H1 (cell line): ENCODE measurements around the gene NFAT5. TPM values are rescaled to one million over a fixed set of nuclear protein-coding genes. Genes with fewer than 3 reads are reported as not detected.

ENCODE experiments used
- CTCF ChIA-PET: fragments of 300-600 bp; sonication (Branson Sonifier 250); formaldehyde crosslinking; loops from one replicate; lab custom pipeline; 2021; ENCODE audit not compliant: partially characterized antibody; lab: Charles Lee
- POLR2A ChIA-PET: fragments of 300-600 bp; sonication (Branson Sonifier 250); formaldehyde crosslinking; loops from one replicate; lab custom pipeline; 2021; ENCODE audit warnings: inconsistent platforms; ENCODE audit not compliant: partially characterized antibody; lab: Charles Lee
- DNase-seq, 2 experiments: peaks; one replicate each; pipeline versions ENCODE4 v3.0.0 to v3.0.0-alpha.2; 2010 to 2022; ENCODE audit warnings: low spot score in 2 of 2, low read depth in 1 of 2, mixed read lengths in 1 of 2
- FAIRE-seq: peaks from 2 replicates; lab custom pipeline; 2011; peaks lifted over from hg19 to GRCh38; lab: Jason Lieb, UNC
- H2AFZ ChIP-seq: 2 replicates; pipeline ENCODE4 v1.8.1; 2012; ENCODE audit warnings: low read length, inconsistent platforms
- H2AK5ac ChIP-seq: 2 replicates; pipeline ENCODE4 v1.6.1; 2013; ENCODE audit warnings: low read depth, low read length
- H2BK120ac ChIP-seq: replicated peaks from 2 replicates; pipeline ENCODE3; 2013; ENCODE audit warnings: low read depth, low read length, inconsistent platforms
- H2BK12ac ChIP-seq: 2 replicates; pipeline ENCODE4 v1.6.1; 2013; ENCODE audit warnings: low read depth, low read length
- H2BK15ac ChIP-seq: 2 replicates; pipeline ENCODE4 v1.6.1; 2013; ENCODE audit warnings: low read length
- H2BK20ac ChIP-seq: 2 replicates; pipeline ENCODE4 v1.6.1; 2013; ENCODE audit warnings: low read length
- H2BK5ac ChIP-seq: 2 replicates; pipeline ENCODE4 v1.6.1; 2013; ENCODE audit warnings: low read depth, low read length
- H3K14ac ChIP-seq: 2 replicates; pipeline ENCODE4 v1.6.1; 2013; ENCODE audit warnings: inconsistent platforms; ENCODE audit not compliant: insufficient read length
- H3K18ac ChIP-seq: 2 replicates; pipeline ENCODE4 v1.6.1; 2013; ENCODE audit warnings: low read length; ENCODE audit errors: extremely low read depth
- H3K23ac ChIP-seq: 2 replicates; pipeline ENCODE4 v1.6.1; 2013; ENCODE audit warnings: inconsistent platforms; ENCODE audit not compliant: insufficient read length
- H3K23me2 ChIP-seq: 2 replicates; pipeline ENCODE4 v1.6.1; 2013; ENCODE audit warnings: low read depth, low read length
- H3K27ac ChIP-seq: 2 replicates; pipeline ENCODE4 v1.6.1; 2011; ENCODE audit warnings: low read depth, low read length, inconsistent platforms
- H3K27me3 ChIP-seq, 4 experiments: replicated peaks in 1 of 4; 1 replicate in 1 of 4; 2 replicates in 3 of 4; pipeline versions ENCODE4 v1.6.1 to v1.8.1; 2011 to 2013; ENCODE audit warnings: low read length in 3 of 4, mild to moderate bottlenecking in 3 of 4, inconsistent platforms in 2 of 4, mixed read lengths in 2 of 4, moderate library complexity in 1 of 4; ENCODE audit not compliant: control insufficient read depth in 3 of 4, insufficient read depth in 3 of 4; ENCODE audit errors: extremely low read depth in 1 of 4
- H3K36me3 ChIP-seq, 4 experiments: 2 replicates each; pipeline versions ENCODE4 v1.6.1 to v1.8.1; 2011 to 2013; ENCODE audit warnings: mild to moderate bottlenecking in 4 of 4, low read length in 3 of 4, moderate library complexity in 2 of 4, control low read depth in 1 of 4, inconsistent platforms in 1 of 4; ENCODE audit not compliant: insufficient read depth in 4 of 4, control insufficient read depth in 2 of 4
- H3K4ac ChIP-seq: replicated peaks from 2 replicates; pipeline ENCODE3; 2013; ENCODE audit warnings: low read length, low read depth, mixed read lengths, inconsistent platforms; ENCODE audit not compliant: insufficient read length
- H3K4me1 ChIP-seq, 4 experiments: replicated peaks in 1 of 4; 1 replicate in 1 of 4; 2 replicates in 3 of 4; pipeline versions ENCODE4 v1.6.1 to v1.8.1; 2011 to 2013; ENCODE audit warnings: low read length in 3 of 4, inconsistent platforms in 2 of 4, mixed read lengths in 1 of 4; ENCODE audit not compliant: insufficient read depth in 4 of 4, control insufficient read depth in 3 of 4
- H3K4me2 ChIP-seq, 2 experiments: 2 replicates each; pipeline versions ENCODE4 v1.6.1 to v1.8.1; 2011 to 2013; ENCODE audit warnings: low read depth in 2 of 2, low read length in 2 of 2, control low read depth in 1 of 2, inconsistent platforms in 1 of 2, mild to moderate bottlenecking in 1 of 2; ENCODE audit not compliant: insufficient read depth in 1 of 2
- H3K4me3 ChIP-seq, 4 experiments: fragments of 200-600, 300-600 bp in 1 of 4; sonication (generic), shearing (Covaris generic), sonication (Bioruptor Twin) in 1 of 4; 2 replicates each; pipeline versions ENCODE4 v1.5.1 to v1.8.1; 2011 to 2016; ENCODE audit warnings: low read length in 4 of 4, low read depth in 3 of 4, control low read depth in 2 of 4, inconsistent platforms in 2 of 4, mild to moderate bottlenecking in 2 of 4, mixed read lengths in 1 of 4, moderate library complexity in 1 of 4; ENCODE audit not compliant: insufficient read depth in 2 of 4; ENCODE audit errors: extremely low read depth in 1 of 4
- H3K56ac ChIP-seq: replicated peaks from 2 replicates; pipeline ENCODE3; 2013; ENCODE audit warnings: low read depth, mild to moderate bottlenecking, mixed read lengths, low read length, inconsistent platforms; ENCODE audit not compliant: insufficient read length
- H3K79me1 ChIP-seq: 2 replicates; pipeline ENCODE4 v1.6.1; 2013; ENCODE audit warnings: low read depth, low read length, control low read depth
- H3K79me2 ChIP-seq, 2 experiments: 2 replicates each; pipeline versions ENCODE4 v1.6.1 to v1.8.1; 2012 to 2013; ENCODE audit warnings: low read length in 2 of 2, mild to moderate bottlenecking in 2 of 2, inconsistent platforms in 1 of 2; ENCODE audit not compliant: insufficient read depth in 2 of 2, control insufficient read depth in 1 of 2
- H3K9ac ChIP-seq, 4 experiments: replicated peaks in 1 of 4; 1 replicate in 1 of 4; 2 replicates in 3 of 4; pipeline versions ENCODE4 v1.6.1 to v1.8.1; 2011 to 2013; ENCODE audit warnings: low read depth in 3 of 4, low read length in 3 of 4, control low read depth in 2 of 4, mild to moderate bottlenecking in 2 of 4, moderate library complexity in 2 of 4, inconsistent platforms in 1 of 4; ENCODE audit errors: extremely low read depth in 1 of 4
- H3K9me3 ChIP-seq, 2 experiments: 2 replicates each; pipeline versions ENCODE4 v1.6.1 to v1.8.1; 2012 to 2013; ENCODE audit warnings: mild to moderate bottlenecking in 2 of 2, moderate library complexity in 2 of 2, control low read depth in 1 of 2, inconsistent platforms in 1 of 2, low read depth in 1 of 2, low read length in 1 of 2, mixed read lengths in 1 of 2; ENCODE audit not compliant: insufficient read depth in 2 of 2
- H4K20me1 ChIP-seq, 2 experiments: replicated peaks in 1 of 2; 2 replicates each; pipeline versions ENCODE3 to v1.8.1; 2011 to 2013; ENCODE audit warnings: inconsistent platforms in 2 of 2, low read length in 2 of 2, mild to moderate bottlenecking in 1 of 2; ENCODE audit not compliant: insufficient read depth in 2 of 2, control insufficient read depth in 1 of 2
- H4K5ac ChIP-seq: 2 replicates; pipeline ENCODE4 v1.6.1; 2013; ENCODE audit warnings: low read length, low read depth, mixed read lengths, inconsistent platforms; ENCODE audit not compliant: insufficient read length
- H4K8ac ChIP-seq: 2 replicates; pipeline ENCODE4 v1.8.0; 2013; ENCODE audit warnings: mild to moderate bottlenecking, moderate library complexity, low read length, inconsistent platforms; ENCODE audit not compliant: insufficient read depth; ENCODE audit errors: extremely low read depth
- H4K91ac ChIP-seq: replicated peaks from 2 replicates; pipeline ENCODE3; 2013; ENCODE audit warnings: low read length, mixed read lengths, inconsistent platforms; ENCODE audit not compliant: insufficient read length
- CHD1 ChIP-seq: IDR thresholded peaks from 2 replicates; pipeline ENCODE4 v1.6.1; 2012; ENCODE audit warnings: low read depth, low read length, improper control_type of control experiment
- CHD2 ChIP-seq: IDR thresholded peaks from 2 replicates; pipeline ENCODE4 v1.6.1; 2012; ENCODE audit warnings: low read length, improper control_type of control experiment
- GTF2F1 ChIP-seq: IDR thresholded peaks from 2 replicates; pipeline ENCODE4 v1.6.1; 2012; ENCODE audit warnings: low read depth, low read length, improper control_type of control experiment, borderline replicate concordance
- HDAC2 ChIP-seq, 2 experiments: fragments of 300-600 bp in 1 of 2; sonication (generic) in 1 of 2; IDR thresholded peaks; 2 replicates each; pipeline ENCODE4 v1.6.1; 2011 to 2012; ENCODE audit warnings: low read depth in 2 of 2, low read length in 2 of 2, mild to moderate bottlenecking in 2 of 2, moderate library complexity in 2 of 2, borderline replicate concordance in 1 of 2, inconsistent platforms in 1 of 2
- HDAC6 ChIP-seq: IDR thresholded peaks from one replicate; pipeline ENCODE4 v1.7.1; 2012; ENCODE audit warnings: low read depth, mild to moderate bottlenecking, inconsistent platforms, low read length, moderate library complexity
- JUND ChIP-seq: IDR thresholded peaks from 2 replicates; pipeline ENCODE4 v1.6.1; 2011; ENCODE audit warnings: mild to moderate bottlenecking, improper control_type of control experiment, low read length
- KDM4A ChIP-seq: IDR thresholded peaks from one replicate; pipeline ENCODE4 v1.7.1; 2012; ENCODE audit warnings: low read depth, mild to moderate bottlenecking, moderate library complexity, low read length, inconsistent platforms; ENCODE audit not compliant: severe bottlenecking
- MAX ChIP-seq: IDR thresholded peaks from 2 replicates; pipeline ENCODE4 v1.6.1; 2012; ENCODE audit warnings: inconsistent platforms
- POLR2A ChIP-seq, 2 experiments: IDR thresholded peaks; 1 replicate in 1 of 2; 2 replicates in 1 of 2; pipeline ENCODE4 v1.6.1; 2011; ENCODE audit warnings: low read depth in 2 of 2, low read length in 2 of 2, mild to moderate bottlenecking in 2 of 2; ENCODE audit errors: control extremely low read depth in 1 of 2
- SP2 ChIP-seq: IDR thresholded peaks from 2 replicates; pipeline ENCODE4 v1.6.1; 2012; ENCODE audit warnings: mild to moderate bottlenecking, low read length, inconsistent platforms
- SP4 ChIP-seq: IDR thresholded peaks from 2 replicates; pipeline ENCODE4 v1.6.1; 2012; ENCODE audit warnings: low read length, inconsistent platforms
- TCF12 ChIP-seq: IDR thresholded peaks from 2 replicates; pipeline ENCODE4 v1.6.1; 2011; ENCODE audit warnings: low read depth, mild to moderate bottlenecking, low read length
- YY1 ChIP-seq: IDR thresholded peaks from 2 replicates; pipeline ENCODE4 v1.6.1; 2011; ENCODE audit warnings: low read depth, mild to moderate bottlenecking, low read length
- WGBS, 2 experiments: shearing (Covaris generic) in 1 of 2; methylation state at CpG; one replicate each; pipeline versions ENCODE4 v1.1.6 to v1.1.7; 2013 to 2015; ENCODE audit warnings: low lambda C conversion rate in 2 of 2, mixed read lengths in 2 of 2, inconsistent platforms in 1 of 2, low coverage in 1 of 2, missing lambda C conversion rate in 1 of 2; ENCODE audit not compliant: insufficient replicate concordance in 2 of 2, insufficient coverage in 1 of 2, insufficient read length in 1 of 2; ENCODE audit errors: extremely low coverage in 1 of 2, missing lambda C conversion rate in 1 of 2; 5-methylcytosine and 5-hydroxymethylcytosine counted together
- polyA plus RNA-seq, 7 experiments: library from polyadenylated mRNA; depleted of rRNA in 3 of 7; stranded (reverse) in 5 of 7; unstranded in 2 of 7; fragments of >200 nt in 5 of 7; fragments of 200-250 nt in 2 of 7; gene quantifications; 1 replicate in 5 of 7; 2 replicates in 1 of 7; 4 replicates in 1 of 7; pipeline versions ENCODE4 v1.2.1 to v1.2.3, GENCODE V29; 2011 to 2013; ENCODE audit warnings: missing spikeins in 2 of 7, mixed read lengths in 2 of 7
- total RNA-seq: library from RNA; stranded (reverse); fragmentation: NEBNext Ultra II Directional; extraction: Animal tissue kit (Norgen Biotek cat#: 25700); gene quantifications from 2 replicates; pipeline ENCODE4 v1.2.1, GENCODE V29; 2021
- TF ChIP-seq, protein P1 (sequence below): IDR thresholded peaks from 2 replicates; pipeline ENCODE4 v1.6.1; 2011; ENCODE audit warnings: low read length, improper control_type of control experiment

Gene NFAT5
- total and polyA plus RNA-seq, 2 of the 8 experiments (the other 6 are each of a cell fraction or from before 2014, with no cell fraction given): 8.9 to 29.0 TPM

DNA sequence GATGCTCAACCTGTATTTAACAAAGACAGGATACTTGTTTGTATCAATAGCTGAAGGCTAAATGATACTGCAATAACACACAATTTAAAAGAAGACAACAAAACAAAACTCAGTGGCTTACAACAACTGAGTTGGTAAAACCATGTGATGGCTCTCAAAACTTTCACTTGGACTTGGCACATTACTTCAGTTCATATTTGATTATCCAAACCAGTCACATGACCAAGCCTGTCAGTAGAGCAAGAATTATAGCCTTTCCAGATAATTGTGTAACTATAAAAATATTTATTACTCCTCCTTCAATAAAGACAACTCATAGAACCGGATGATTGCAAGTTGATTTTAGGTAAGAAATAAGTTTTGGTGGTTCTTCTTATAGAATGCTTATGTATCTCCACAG is 103.8 kb downstream of the NFAT5 start:
- Histone ChIP-seq H3K18ac (no peak overlapping the region), H3K56ac (no peak overlapping the region), H3K9me3 (no peaks in the 10 kb centered on the region), H3K36me3 (peaks cover 0 to 17% (median 10%) of the 10 kb centered on the region in 4 experiments; a peak in 4 of 8 replicates), H3K4me3 (no peak overlapping the region), H3K23me2 (no peaks in the 10 kb centered on the region), H3K27me3 (no peaks in the 10 kb centered on the region), H3K9ac (no peak overlapping the region), H2BK12ac (no peak overlapping the region), H2BK15ac (no peak overlapping the region), H3K79me1 (no peaks in the 10 kb centered on the region), H4K8ac (no peak overlapping the region; the same call in 1 of the 2 replicates), H2AFZ (no peak overlapping the region), H2BK20ac (no peak overlapping the region), H4K20me1 (no peaks in the 10 kb centered on the region), H2BK120ac (no peak overlapping the region), H3K23ac (no peak overlapping the region), H3K79me2 (no peaks in the 10 kb centered on the region), H3K4me2 (no peak overlapping the region), H4K91ac (no peak overlapping the region), H3K4ac (no peak overlapping the region), H2AK5ac (no peak overlapping the region), H3K4me1 (no peaks in the 10 kb centered on the region), H3K27ac (no peak overlapping the region), H4K5ac (no peak overlapping the region), H3K14ac (no peak overlapping the region), H2BK5ac (no peak overlapping the region)
- 95% methylated on average over 1 of the region's 1 CpG; no CpG with 5 or more reads in 1 of the 2 experiments for WGBS, 2 experiments
- ChIA-PET CTCF (interaction anchor here (1.4 kb wide), 1 partner anchor 40 kb away, joined by 4 read pairs; no protein-coding TSS in a partner anchor), POLR2A (no interaction called here)
- no peak for FAIRE-seq
- no peak for DNase-seq
- TF ChIP-seq GTF2F1: no peak
- no peak for TF ChIP-seq HDAC2 (IDR thresholded peaks at IDR 0.05; ENCODE audit: borderline replicate concordance in 1 of 2, low read depth in 2 of 2, low read length in 2 of 2)
- no peak for TF ChIP-seq YY1
- TF ChIP-seq, protein P1, sequence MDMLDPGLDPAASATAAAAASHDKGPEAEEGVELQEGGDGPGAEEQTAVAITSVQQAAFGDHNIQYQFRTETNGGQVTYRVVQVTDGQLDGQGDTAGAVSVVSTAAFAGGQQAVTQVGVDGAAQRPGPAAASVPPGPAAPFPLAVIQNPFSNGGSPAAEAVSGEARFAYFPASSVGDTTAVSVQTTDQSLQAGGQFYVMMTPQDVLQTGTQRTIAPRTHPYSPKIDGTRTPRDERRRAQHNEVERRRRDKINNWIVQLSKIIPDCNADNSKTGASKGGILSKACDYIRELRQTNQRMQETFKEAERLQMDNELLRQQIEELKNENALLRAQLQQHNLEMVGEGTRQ: no peak
- TF ChIP-seq CHD1: no peak
- TF ChIP-seq SP4: no peak
- TF ChIP-seq TCF12: no peak
- TF ChIP-seq CHD2: no peak
- TF ChIP-seq KDM4A: no peak
- TF ChIP-seq SP2: no peak
- no peak for TF ChIP-seq POLR2A (IDR thresholded peaks at IDR 0.05; ENCODE audit: control extremely low read depth in 1 of 2, low read depth in 2 of 2, low read length in 2 of 2)
- TF ChIP-seq JUND: no peak
- TF ChIP-seq MAX: no peak
- TF ChIP-seq HDAC6: no peak
